Stimulated activated naive B cell treated with anti-CD40 and anti-IgM and Interleukin-4, amounts not matched to agents 10 μg/mL and 1 μg/mL and 100 μg/mL, for 72 hours (primary cell): ENCODE results near the gene TMEFF2.

Experiments used
- ATAC-seq, 2 donors: fragments of 150-1000 bp; cut with Tn5 transposase; replicated peaks; 2 replicates each; pipeline ENCODE4 v1.10.0; 2021; ENCODE audit warnings: moderate library complexity in 1 of 2
- DNase-seq: peaks from one replicate; pipeline ENCODE4 v3.0.0; 2021
- H3K27ac Mint-ChIP-seq: one replicate; pipeline ENCODE4 v1.8.0; 2022; ENCODE audit warnings: mild to moderate bottlenecking, mixed read lengths
- H3K27me3 Mint-ChIP-seq, 2 donors: one replicate each; pipeline ENCODE4 v1.8.0; 2022; ENCODE audit warnings: mixed read lengths in 2 of 2
- H3K36me3 Mint-ChIP-seq, 2 donors: one replicate each; pipeline ENCODE4 v1.8.0; 2022; ENCODE audit warnings: mixed read lengths in 2 of 2, mild to moderate bottlenecking in 1 of 2
- H3K4me1 Mint-ChIP-seq, 2 donors: one replicate each; pipeline ENCODE4 v1.8.0; 2022; ENCODE audit warnings: mixed read lengths in 2 of 2, mild to moderate bottlenecking in 1 of 2
- H3K4me3 Mint-ChIP-seq, 2 donors: one replicate each; pipeline ENCODE4 v1.8.0; 2022; ENCODE audit warnings: mild to moderate bottlenecking in 2 of 2, mixed read lengths in 2 of 2, moderate library complexity in 1 of 2
- H3K9me3 Mint-ChIP-seq, 2 donors: one replicate each; pipeline ENCODE4 v1.8.0; 2022; ENCODE audit warnings: mixed read lengths in 2 of 2, mild to moderate bottlenecking in 1 of 2

TMEFF2 gene

GRCh38 chr2:192194866-192195547 is at the start of gene TMEFF2:
TSS of gene TMEFF2 (minus strand) at chr2:192194933. CDS start at chr2:192194524, 409 bp downstream.
- ATAC-seq = peak; percentile 76 to 82

GRCh38 chr2:192243488-192243887 is 48.8 kb upstream of the TMEFF2 start:
- no peaks in the 10 kb centered on the region for H3K4me1 Mint-ChIP-seq
- no peak for ATAC-seq

More at GRCh38 chr2:192194866-192195547, at the start of gene TMEFF2:
- Mint-ChIP-seq H3K4me1 (peaks cover 24 to 32% of the 10 kb centered on the region in 2 donors), H3K27ac (peak within 1 kb of the TSS; percentile 84), H3K27me3 (peaks cover 45 to 60% of the 10 kb centered on the region in 2 donors), H3K4me3 (peak within 1 kb of the TSS; percentile 89 to 90), H3K9me3 (no peaks in the 10 kb centered on the region), H3K36me3 (no peaks in the 10 kb centered on the region)
- peak; percentile 23 for DNase-seq

GRCh38 chr2:192236136-192236535 is 41.4 kb upstream of the TMEFF2 start:
- Mint-ChIP-seq H3K27me3 (peaks cover 0 to 1% of the 10 kb centered on the region in 2 donors), H3K36me3 (no peaks in the 10 kb centered on the region), H3K4me1 (no peaks in the 10 kb centered on the region), H3K9me3 (no peaks in the 10 kb centered on the region), H3K4me3 (no peak overlapping the region), H3K27ac (no peak overlapping the region)
- no peak for ATAC-seq
- DNase-seq = no peak

More at GRCh38 chr2:192243488-192243887, 48.8 kb upstream of the TMEFF2 start:
- H3K27me3 Mint-ChIP-seq = no peaks in the 10 kb centered on the region
- H3K9me3 Mint-ChIP-seq = no peaks in the 10 kb centered on the region
- H3K27ac Mint-ChIP-seq = no peak overlapping the region
- no peak overlapping the region for H3K4me3 Mint-ChIP-seq
- H3K36me3 Mint-ChIP-seq = no peaks in the 10 kb centered on the region
- DNase-seq = no peak

GRCh38 chr2:192230889-192231453 is 36.2 kb upstream of the TMEFF2 start:
- no peaks in the 10 kb centered on the region for H3K36me3 Mint-ChIP-seq
- no peak for ATAC-seq
- no peaks in the 10 kb centered on the region for H3K4me1 Mint-ChIP-seq
- no peak overlapping the region for H3K27ac Mint-ChIP-seq
- H3K4me3 Mint-ChIP-seq = no peak overlapping the region
- H3K27me3 Mint-ChIP-seq = peaks cover 0 to 8% of the 10 kb centered on the region in 2 donors
- no peak for DNase-seq
- no peaks in the 10 kb centered on the region for H3K9me3 Mint-ChIP-seq

GRCh38 chr2:192228685-192229084 is 34.0 kb upstream of the TMEFF2 start:
- DNase-seq = no peak
- no peak for ATAC-seq
- H3K27ac Mint-ChIP-seq = no peak overlapping the region
- no peaks in the 10 kb centered on the region for H3K36me3 Mint-ChIP-seq
- no peaks in the 10 kb centered on the region for H3K4me1 Mint-ChIP-seq
- no peaks in the 10 kb centered on the region for H3K9me3 Mint-ChIP-seq
- H3K27me3 Mint-ChIP-seq = peaks cover 0 to 8% of the 10 kb centered on the region in 2 donors
- no peak overlapping the region for H3K4me3 Mint-ChIP-seq

- no peaks in the 10 kb centered on the region for H3K4me1 Mint-ChIP-seq
- H3K36me3 Mint-ChIP-seq = no peaks in the 10 kb centered on the region
- no peaks in the 10 kb centered on the region for H3K9me3 Mint-ChIP-seq
- H3K4me3 Mint-ChIP-seq = no peak overlapping the region
- H3K27me3 Mint-ChIP-seq = peaks cover 0 to 3% of the 10 kb centered on the region in 2 donors
- DNase-seq (no peak), ATAC-seq (no peak)
- no peak overlapping the region for H3K27ac Mint-ChIP-seq
Measured at GRCh38 chr2:192218970-192219369, 24.2 kb upstream of the TMEFF2 start.

GRCh38 chr2:192218377-192218776 is 23.6 kb upstream of the TMEFF2 start:
- ATAC-seq = no peak
- Mint-ChIP-seq H3K4me3 (no peak overlapping the region), H3K4me1 (no peaks in the 10 kb centered on the region), H3K27ac (no peak overlapping the region), H3K36me3 (no peaks in the 10 kb centered on the region), H3K9me3 (no peaks in the 10 kb centered on the region), H3K27me3 (peaks cover 0 to 3% of the 10 kb centered on the region in 2 donors)
- DNase-seq = no peak

GRCh38 chr2:192216336-192216735 is 21.6 kb upstream of the TMEFF2 start:
- Mint-ChIP-seq H3K27ac (no peak overlapping the region), H3K27me3 (peaks cover 0 to 3% of the 10 kb centered on the region in 2 donors), H3K36me3 (no peaks in the 10 kb centered on the region), H3K9me3 (no peaks in the 10 kb centered on the region), H3K4me3 (no peak overlapping the region), H3K4me1 (no peaks in the 10 kb centered on the region)
- DNase-seq (no peak), ATAC-seq (no peak)

- H3K9me3 Mint-ChIP-seq = no peaks in the 10 kb centered on the region
- no peaks in the 10 kb centered on the region for H3K4me1 Mint-ChIP-seq
- H3K27me3 Mint-ChIP-seq = peaks cover 0 to 3% of the 10 kb centered on the region in 2 donors
- no peak overlapping the region for H3K4me3 Mint-ChIP-seq
- H3K27ac Mint-ChIP-seq = no peak overlapping the region
- no peak for ATAC-seq
- no peaks in the 10 kb centered on the region for H3K36me3 Mint-ChIP-seq
- DNase-seq = no peak
Measured at GRCh38 chr2:192215096-192215877, 20.6 kb upstream of the TMEFF2 start.

GRCh38 chr2:192208848-192209247 is 14.1 kb upstream of the TMEFF2 start:
- DNase-seq = no peak
- Mint-ChIP-seq H3K27me3 (peaks cover 0 to 7% of the 10 kb centered on the region in 2 donors), H3K4me1 (no peaks in the 10 kb centered on the region), H3K27ac (no peak overlapping the region), H3K4me3 (no peak overlapping the region), H3K9me3 (no peaks in the 10 kb centered on the region), H3K36me3 (no peaks in the 10 kb centered on the region)
- ATAC-seq = no peak

- no peaks in the 10 kb centered on the region for H3K36me3 Mint-ChIP-seq
- no peaks in the 10 kb centered on the region for H3K4me1 Mint-ChIP-seq
- peaks cover 3 to 13% of the 10 kb centered on the region in 2 donors for H3K27me3 Mint-ChIP-seq
- H3K9me3 Mint-ChIP-seq = no peaks in the 10 kb centered on the region
- ATAC-seq = no peak
- DNase-seq = no peak
- H3K27ac Mint-ChIP-seq = no peak overlapping the region
- no peak overlapping the region for H3K4me3 Mint-ChIP-seq
Measured at GRCh38 chr2:192206399-192206798, 11.7 kb upstream of the TMEFF2 start.

GRCh38 chr2:192203876-192204275 is 9.1 kb upstream of the TMEFF2 start:
- no peak for ATAC-seq
- Mint-ChIP-seq H3K36me3 (no peaks in the 10 kb centered on the region), H3K27me3 (peaks cover 3 to 6% of the 10 kb centered on the region in 2 donors), H3K9me3 (no peaks in the 10 kb centered on the region), H3K27ac (no peak overlapping the region), H3K4me1 (no peaks in the 10 kb centered on the region), H3K4me3 (no peak overlapping the region)
- no peak for DNase-seq

GRCh38 chr2:192202373-192202772 is 7.6 kb upstream of the TMEFF2 start:
- H3K4me1 Mint-ChIP-seq = no peaks in the 10 kb centered on the region
- no peak overlapping the region for H3K27ac Mint-ChIP-seq
- DNase-seq = no peak
- H3K4me3 Mint-ChIP-seq = no peak overlapping the region
- H3K36me3 Mint-ChIP-seq = no peaks in the 10 kb centered on the region
- peaks cover 3 to 6% of the 10 kb centered on the region in 2 donors for H3K27me3 Mint-ChIP-seq
- ATAC-seq = no peak
- no peaks in the 10 kb centered on the region for H3K9me3 Mint-ChIP-seq

- H3K9me3 Mint-ChIP-seq = no peaks in the 10 kb centered on the region
- H3K4me3 Mint-ChIP-seq = no peak overlapping the region
- no peaks in the 10 kb centered on the region for H3K36me3 Mint-ChIP-seq
- H3K27me3 Mint-ChIP-seq = peaks cover 10 to 14% of the 10 kb centered on the region in 2 donors
- peaks cover 6 to 8% of the 10 kb centered on the region in 2 donors for H3K4me1 Mint-ChIP-seq
- no peak overlapping the region for H3K27ac Mint-ChIP-seq
- ATAC-seq = no peak
- no peak for DNase-seq
Measured at GRCh38 chr2:192201116-192201515, 6.4 kb upstream of the TMEFF2 start.
